HFFc6 (cell line): ENCODE results near the gene SLC34A1. TPM values are rescaled to one million over a fixed set of nuclear protein-coding genes. Genes with fewer than 3 reads are reported as not detected.

Source experiments
- DNase-seq: peaks from one replicate; pipeline ENCODE4 v3.0.0-alpha.2; 2018
- H3K27ac Mint-ChIP-seq: 2 replicates; pipeline ENCODE4 v1.8.0; 2020; ENCODE audit warnings: mild to moderate bottlenecking, mixed read lengths
- H3K27me3 Mint-ChIP-seq: 2 replicates; pipeline ENCODE4 v1.8.0; 2021; ENCODE audit warnings: mild to moderate bottlenecking, moderate library complexity, mixed read lengths; ENCODE audit not compliant: insufficient read depth
- H3K36me3 Mint-ChIP-seq: 2 replicates; pipeline ENCODE4 v1.8.0; 2021; ENCODE audit warnings: low read depth, mixed read lengths
- H3K4me1 Mint-ChIP-seq: 2 replicates; pipeline ENCODE4 v1.8.0; 2020; ENCODE audit warnings: low read depth, mixed read lengths
- H3K4me3 Mint-ChIP-seq: 2 replicates; pipeline ENCODE4 v1.8.0; 2020; ENCODE audit warnings: mild to moderate bottlenecking, moderate library complexity, mixed read lengths
- H3K9me3 Mint-ChIP-seq: 2 replicates; pipeline ENCODE4 v1.8.0; 2020; ENCODE audit warnings: mild to moderate bottlenecking, mixed read lengths
- CTCF ChIP-seq: fragments of 200-600 bp; sonication (generic); IDR thresholded peaks from 2 replicates; pipeline ENCODE4 v1.5.0; 2021; ENCODE audit warnings: antibody characterized with exemption, mild to moderate bottlenecking
- total RNA-seq, 6 experiments: library from RNA; stranded (reverse); fragmentation: NEBNext Ultra II Directional; extraction: Animal tissue kit (Norgen Biotek cat#: 25700); gene quantifications; 2 replicates in 1 of 6; 3 replicates in 5 of 6; pipeline ENCODE4 v1.2.3, GENCODE V29; 2021

Gene SLC34A1
- total RNA-seq, 6 experiments from 2014 or later = not detected

GRCh38 chr5:177443144-177443983, 59.1 kb downstream of the SLC34A1 start:
- no peak for TF ChIP-seq CTCF
- H3K4me1 Mint-ChIP-seq = peaks cover 20% of the 10 kb centered on the region
- peaks cover 8% of the 10 kb centered on the region for H3K36me3 Mint-ChIP-seq
- no peak for DNase-seq
- H3K27me3 Mint-ChIP-seq = peaks cover 6% of the 10 kb centered on the region
- no peak overlapping the region for H3K4me3 Mint-ChIP-seq
- H3K27ac Mint-ChIP-seq = no peak overlapping the region
- no peaks in the 10 kb centered on the region for H3K9me3 Mint-ChIP-seq

DNA sequence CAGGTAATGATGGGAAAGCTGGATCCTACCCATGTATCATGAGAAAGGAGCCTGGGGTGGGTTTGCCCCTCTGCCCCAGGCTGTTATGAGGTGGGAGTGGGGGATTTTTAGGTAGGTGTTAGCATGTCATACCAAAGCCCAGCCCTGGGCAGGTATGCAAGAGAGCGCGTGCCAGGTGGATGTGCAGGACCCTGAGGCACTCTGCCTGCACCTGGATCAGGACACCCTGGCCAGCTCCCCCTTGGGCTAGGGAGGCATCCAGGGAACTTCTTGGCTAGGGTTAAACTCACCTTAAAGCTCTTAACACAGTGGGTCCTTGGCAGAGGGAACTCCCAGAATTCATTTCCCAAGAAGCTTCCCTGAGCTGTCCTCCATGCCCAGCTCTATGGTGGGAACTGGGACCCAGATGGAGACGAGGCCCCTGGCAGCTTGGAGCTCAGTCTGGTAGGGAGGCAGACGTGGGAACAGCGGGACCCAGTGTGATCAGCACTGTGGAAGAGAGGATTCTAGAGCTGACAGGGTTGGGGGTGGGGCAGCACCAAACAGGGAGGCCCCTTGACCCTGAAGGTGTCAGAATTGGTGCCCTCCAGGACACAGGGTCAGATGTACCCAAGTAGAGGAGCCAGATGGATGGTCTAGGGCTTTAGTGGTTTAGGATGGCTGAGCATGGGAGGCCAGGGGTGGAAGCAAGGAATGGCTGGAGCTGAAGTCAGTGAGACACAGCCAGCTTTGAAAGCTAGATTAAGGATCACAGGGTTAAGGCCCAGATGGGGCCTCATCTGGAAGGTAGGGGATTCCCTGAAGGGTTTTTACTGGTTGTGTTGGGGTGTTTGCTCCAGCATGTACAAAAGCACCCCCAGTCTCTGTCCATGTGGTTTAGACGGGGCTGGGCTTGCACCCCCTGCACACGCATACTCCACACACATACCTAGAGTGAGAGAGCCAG, 60.1 kb downstream of the SLC34A1 start:
- H3K27me3 Mint-ChIP-seq = peaks cover 6% of the 10 kb centered on the region
- peaks cover 24% of the 10 kb centered on the region for H3K4me1 Mint-ChIP-seq
- no peak for TF ChIP-seq CTCF
- peaks cover 7% of the 10 kb centered on the region for H3K36me3 Mint-ChIP-seq
- no peak overlapping the region for H3K4me3 Mint-ChIP-seq
- H3K9me3 Mint-ChIP-seq = no peaks in the 10 kb centered on the region
- no peak for DNase-seq
- H3K27ac Mint-ChIP-seq = no peak overlapping the region

DNA sequence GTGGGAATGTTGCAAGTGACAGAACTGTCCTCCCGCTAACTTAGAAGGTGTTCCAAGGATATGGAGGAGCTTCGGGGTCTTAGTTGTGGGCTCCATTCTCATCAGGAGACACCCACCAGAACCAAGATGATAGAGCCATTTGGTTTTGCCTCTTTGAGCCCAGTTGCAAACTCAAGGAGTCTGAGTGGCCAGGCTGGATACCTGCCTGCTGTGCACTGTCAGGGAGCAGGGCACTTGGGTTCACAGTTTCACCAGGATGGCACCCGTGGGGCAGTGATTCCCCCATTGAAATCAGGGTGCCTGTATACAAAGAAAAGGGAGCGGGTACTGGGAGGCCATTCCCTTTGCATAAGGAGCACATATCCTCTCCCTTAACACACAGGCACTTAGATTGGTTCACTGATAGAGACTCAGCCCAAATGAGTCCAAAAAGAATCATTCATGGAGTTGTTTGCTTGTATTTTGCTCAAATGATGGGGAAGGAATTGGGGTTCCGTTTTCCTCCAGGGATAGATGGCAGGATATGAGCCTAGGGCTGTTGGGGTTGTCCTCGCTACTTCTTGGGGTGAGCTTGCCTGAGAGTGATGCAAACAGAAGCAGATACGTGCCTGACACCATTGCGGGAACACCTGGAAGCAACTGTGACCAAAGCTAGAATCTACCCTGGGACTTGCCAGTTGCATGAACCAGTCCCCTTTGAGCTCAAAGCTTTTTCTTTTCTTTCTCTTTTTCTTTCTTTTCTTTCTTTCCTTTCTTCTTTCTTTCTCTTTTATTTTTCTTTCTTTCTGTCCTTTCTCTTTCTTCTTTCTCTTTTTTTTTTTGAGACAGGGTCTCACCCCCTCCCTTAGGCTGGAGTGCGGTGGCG, 61.0 kb downstream of the SLC34A1 start:
- Mint-ChIP-seq H3K36me3 (no peaks in the 10 kb centered on the region), H3K4me1 (peaks cover 24% of the 10 kb centered on the region), H3K27ac (peak overlapping the region; percentile 31; the same call in 1 of the 2 replicates), H3K4me3 (peak overlapping the region; percentile 77), H3K27me3 (peaks cover 6% of the 10 kb centered on the region), H3K9me3 (no peaks in the 10 kb centered on the region)
- no peak for TF ChIP-seq CTCF
- DNase-seq = no peak

GRCh38 chr5:177445917-177446199, 61.6 kb downstream of the SLC34A1 start:
- H3K9me3 Mint-ChIP-seq = no peaks in the 10 kb centered on the region
- no peaks in the 10 kb centered on the region for H3K36me3 Mint-ChIP-seq

More at GRCh38 chr5:177445917-177446199, 61.6 kb downstream of the SLC34A1 start:
- H3K27ac Mint-ChIP-seq = peak overlapping the region; percentile 31; the same call in 1 of the 2 replicates
- TF ChIP-seq CTCF = no peak
- peaks cover 24% of the 10 kb centered on the region for H3K4me1 Mint-ChIP-seq
- peaks cover 6% of the 10 kb centered on the region for H3K27me3 Mint-ChIP-seq
- peak overlapping the region; percentile 77 for H3K4me3 Mint-ChIP-seq
- no peak for DNase-seq
